Astrocyte of the hippocampus (primary cell): ENCODE results near the gene KMT2B.

Experiments used
- DNase-seq: peaks from one replicate; pipeline ENCODE4 v3.0.0; 2011; ENCODE audit warnings: low read depth, low spot score

KMT2B gene

DNA sequence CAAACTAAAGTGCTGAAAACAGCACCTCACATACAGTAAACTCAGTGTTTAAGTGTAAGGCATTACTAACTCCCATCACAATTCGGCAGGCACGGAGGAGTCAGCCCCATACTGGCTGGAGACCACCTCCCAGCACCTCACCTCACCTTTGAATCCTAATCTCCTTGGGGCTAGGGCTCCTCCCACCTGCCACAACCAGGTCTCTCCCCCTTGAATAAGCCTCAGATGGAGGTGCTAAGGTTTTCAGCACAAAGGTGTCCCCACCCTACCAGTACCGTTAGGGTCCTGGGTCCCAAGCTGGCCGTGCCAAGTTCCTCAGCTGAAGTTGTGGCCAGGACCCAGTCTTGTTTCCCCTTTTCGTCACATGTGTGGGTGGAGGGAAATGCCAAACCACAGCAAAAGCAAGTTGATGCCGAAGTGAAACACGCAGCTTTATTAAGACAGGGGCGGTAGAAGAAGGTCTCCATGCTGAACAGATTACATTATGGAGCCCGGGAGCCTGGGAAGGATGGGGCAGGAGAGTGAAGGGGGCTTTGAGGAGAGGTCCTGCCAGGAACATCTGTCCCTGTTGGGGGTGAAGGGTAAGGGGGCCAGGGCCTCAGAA is 24.4 kb downstream of the KMT2B start, which contains the start of gene IGFLR1:
IGFLR1 (minus strand) TSS at position 332 of the 604 bp plus-strand sequence. CDS start 1,272 bp downstream, outside the sequence.
- DNase-seq: no peak

DNA sequence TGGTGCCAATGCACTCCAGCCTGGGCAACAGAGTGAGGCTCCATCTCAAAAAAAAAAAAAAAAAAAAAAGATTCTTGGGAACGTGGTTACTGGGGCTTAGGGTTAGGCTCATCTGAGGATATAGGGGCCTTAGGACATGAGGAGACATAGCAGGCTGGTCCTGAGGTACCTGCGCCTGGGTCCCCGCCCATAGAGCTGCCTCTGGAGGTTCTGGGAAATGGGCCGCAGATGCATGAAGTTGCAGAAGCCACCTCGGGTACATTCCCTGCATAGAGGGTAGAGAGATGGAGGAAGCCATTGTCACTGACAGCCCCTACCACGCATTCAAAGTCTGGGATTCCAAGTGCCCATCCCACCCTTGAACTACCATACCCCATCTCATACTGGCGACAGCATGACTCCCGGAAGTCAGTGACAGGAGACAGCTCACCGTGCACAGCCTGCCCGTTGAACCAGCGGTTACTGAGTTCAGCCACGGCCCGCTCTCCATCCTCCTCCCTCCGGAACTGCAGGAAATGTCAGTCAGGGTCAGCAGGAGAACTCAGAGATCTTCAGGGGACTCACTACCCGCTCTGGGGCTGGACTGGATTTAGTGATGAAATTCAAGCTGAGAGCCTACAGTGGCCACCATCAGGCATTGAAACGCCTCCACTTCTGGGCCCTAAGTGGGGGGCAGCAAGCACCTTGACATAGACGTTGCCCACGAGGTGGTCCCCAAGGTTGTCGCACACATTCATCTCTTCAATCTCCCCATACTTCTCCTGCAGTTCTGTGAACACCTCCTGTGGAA is 26.0 kb downstream of the KMT2B start:
- DNase-seq: no peak

DNA sequence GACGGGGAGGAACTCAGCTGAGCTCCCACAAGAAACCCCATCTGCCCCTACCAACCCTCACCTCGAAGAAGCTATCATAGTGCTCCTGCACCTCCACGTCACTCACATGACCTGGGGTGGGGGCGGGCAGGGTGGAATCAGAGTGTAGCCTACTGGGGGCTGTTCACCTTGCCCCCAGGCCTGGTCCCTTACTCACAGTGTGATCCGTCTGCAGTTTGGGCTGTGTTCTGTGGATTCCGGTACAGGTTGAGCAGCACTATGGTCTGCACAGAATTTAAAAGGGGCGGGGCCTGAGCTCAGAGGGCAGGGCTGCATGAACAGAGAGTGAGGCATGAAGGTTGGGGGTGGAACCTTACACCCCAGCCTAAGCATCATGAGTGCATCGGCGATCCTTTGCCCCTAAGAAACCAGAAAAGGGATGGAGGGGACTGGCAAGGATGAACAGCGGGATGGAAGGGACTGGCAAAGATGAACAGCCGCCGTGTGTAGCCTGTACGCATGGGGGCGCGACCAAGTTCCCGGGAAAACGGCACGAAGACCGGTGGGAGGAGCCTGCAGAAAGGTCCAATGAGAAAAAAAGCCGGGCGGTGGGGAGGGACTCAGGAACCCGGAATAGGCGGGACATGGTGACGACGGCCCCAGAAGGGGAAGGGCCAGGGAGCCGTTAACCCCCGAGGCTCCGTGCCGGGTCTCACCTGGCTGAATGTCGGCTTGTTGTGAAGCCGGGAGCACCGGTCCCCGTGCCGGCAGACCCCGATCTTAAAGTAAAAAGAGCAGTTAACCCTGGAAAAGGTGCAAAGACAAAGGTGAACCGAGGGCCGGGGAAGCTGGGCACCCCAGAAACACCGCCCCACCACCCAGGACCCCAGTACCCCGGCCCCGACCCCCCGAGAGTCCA is 26.9 kb downstream of the KMT2B start:
- peak; percentile 98 for DNase-seq

- peak; percentile 100 for DNase-seq
Observed at GRCh38 chr19:35745328-35746086, 27.7 kb downstream of the KMT2B start, which contains the start of the genes PSENEN and U2AF1L4. TSS of gene PSENEN (plus strand) at chr19:35745651. CDS start at chr19:35745931, 280 bp downstream. TSS of gene U2AF1L4 (minus strand) at chr19:35745418. CDS start at chr19:35745391, 27 bp downstream.

DNA sequence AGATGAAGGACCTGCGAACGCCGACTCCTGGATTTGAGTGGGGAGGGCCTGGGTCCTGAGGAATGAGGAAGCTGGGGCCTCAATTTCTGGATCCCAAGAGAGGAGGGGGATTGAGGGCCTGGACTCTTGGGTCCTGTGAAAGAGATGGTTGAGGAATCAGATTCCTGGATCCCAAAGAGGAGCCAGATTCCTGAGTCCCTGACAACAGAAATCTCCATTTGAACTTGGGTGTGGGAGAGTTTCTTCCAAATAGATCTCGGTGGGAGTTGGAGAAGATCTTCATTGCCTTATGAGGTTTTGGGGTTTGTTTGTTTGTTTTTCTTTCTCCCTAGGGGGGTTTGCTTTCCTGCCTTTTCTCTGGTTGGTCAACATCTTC is 28.3 kb downstream of the KMT2B start:
- DNase-seq: no peak

GRCh38 chr19:35746531-35746930 is 28.7 kb downstream of the KMT2B start:
- no peak for DNase-seq

DNA sequence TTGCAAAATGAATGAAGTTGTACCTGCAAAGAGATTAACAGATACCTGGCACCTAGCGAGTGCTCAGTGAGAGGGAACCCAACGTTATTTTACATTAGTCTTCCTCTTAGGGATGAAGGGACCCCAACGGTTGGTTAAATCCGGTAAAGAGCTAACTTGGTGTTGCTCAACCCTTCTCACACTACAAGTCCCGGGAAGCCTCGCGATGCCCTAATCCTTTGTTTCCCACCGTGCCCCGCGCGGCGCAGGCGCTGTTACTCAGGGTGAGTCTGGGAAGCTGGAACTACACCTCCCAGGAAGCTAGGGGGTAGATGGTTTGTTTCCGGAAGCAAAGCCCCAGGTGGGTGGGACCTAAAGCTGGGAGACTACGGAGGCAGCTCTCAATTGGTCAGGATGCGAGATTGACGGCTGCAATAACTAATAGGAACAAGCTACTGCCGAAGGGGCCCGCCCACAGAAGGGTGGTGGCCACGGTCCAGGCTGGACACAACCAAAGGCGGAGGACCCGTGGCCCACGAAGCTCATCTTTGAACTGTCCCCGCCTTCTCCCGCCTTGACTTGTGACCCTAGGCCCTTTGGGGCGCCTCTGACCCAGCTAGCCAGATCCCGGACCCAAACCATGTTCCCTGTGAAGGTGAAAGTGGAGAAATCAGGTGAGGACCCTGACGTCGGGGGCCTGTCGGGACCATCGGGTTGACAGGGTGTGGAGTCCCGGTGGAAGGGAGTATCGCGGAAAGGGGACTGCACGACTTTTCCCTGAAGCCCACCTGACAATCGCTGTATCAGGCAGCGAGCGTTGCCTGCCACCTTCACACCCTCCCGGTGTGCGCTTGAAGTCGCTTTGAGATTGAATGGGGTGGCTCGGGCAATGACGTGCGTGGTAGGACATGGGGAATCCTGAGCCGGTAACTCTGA is 30.6 kb downstream of the KMT2B start, which contains the start of gene LIN37:
LIN37 (plus strand) TSS at position 471 of the 915 bp plus-strand sequence; CDS start at position 620, 149 bp downstream.
- peak; percentile 100 for DNase-seq

GRCh38 chr19:35750167-35750566 is 32.4 kb downstream of the KMT2B start:
- no peak for DNase-seq

- no peak for DNase-seq
Observed at GRCh38 chr19:35751839-35752745, 34.3 kb downstream of the KMT2B start.

- DNase-seq: no peak
Observed at GRCh38 chr19:35752746-35753350, 35.0 kb downstream of the KMT2B start.

- DNase-seq: no peak
Observed at GRCh38 chr19:35753634-35754369, 36.0 kb downstream of the KMT2B start.

DNA sequence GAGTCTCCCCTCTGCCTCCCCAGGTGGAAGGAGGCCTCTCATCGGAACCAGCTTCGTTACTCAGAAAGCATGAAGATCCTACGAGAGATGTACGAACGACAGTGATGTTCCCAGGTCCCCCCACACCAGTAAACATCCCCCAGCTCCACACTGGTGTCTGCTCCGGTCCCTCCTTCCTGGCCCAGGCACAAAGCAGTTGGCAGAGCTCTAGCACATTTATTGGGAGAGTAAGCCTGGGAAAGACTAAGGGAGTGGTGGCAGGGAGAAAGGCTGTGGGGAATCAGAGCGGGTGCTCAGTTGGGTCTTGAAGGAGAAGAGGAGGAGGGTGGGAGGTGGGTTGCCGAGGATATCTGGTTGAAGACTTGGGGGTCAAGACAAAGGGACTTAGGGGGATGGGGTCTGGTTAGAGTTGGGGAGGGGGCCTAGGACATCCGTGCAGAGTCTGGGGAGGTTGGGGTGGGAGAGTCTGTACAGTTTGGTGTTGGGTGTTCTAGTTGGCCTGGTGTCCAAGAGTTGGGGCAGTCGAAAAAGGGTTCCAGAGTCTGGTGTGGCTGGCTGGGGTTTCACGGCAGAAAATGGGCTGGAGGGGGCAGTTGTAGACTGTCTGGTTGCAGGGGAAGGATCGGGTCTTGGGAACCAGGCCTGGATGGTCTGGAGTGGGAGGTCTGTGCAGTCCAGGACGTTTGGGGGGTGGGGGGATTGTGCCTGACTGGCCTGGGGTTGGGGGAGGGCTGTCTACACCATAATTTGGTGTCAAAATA is 36.7 kb downstream of the KMT2B start:
- no peak for DNase-seq

DNA sequence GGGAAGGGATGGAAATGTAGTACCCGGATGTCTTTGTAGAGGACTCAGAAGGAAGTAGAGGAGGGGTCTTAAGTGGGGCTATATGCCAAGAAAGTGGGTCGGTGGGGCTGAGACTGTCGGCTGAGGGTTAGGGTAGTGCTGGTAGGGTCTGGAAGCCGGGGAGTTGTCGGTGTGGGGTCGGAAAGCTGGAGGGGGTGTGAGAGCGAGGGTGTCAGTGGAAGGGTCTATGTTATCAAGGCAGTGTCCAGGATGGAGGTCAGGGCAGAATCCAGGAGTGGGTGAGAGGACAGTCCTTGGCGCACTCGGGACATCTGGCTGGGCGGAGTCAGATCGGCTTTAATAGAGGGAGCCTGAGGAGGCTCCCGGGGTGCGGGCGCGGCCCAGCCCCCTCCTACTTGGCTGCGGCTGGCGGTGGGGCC is 37.3 kb downstream of the KMT2B start:
- no peak for DNase-seq

GRCh38 chr19:35755550-35756376 is 38.0 kb downstream of the KMT2B start:
- DNase-seq: peak; percentile 30

DNA sequence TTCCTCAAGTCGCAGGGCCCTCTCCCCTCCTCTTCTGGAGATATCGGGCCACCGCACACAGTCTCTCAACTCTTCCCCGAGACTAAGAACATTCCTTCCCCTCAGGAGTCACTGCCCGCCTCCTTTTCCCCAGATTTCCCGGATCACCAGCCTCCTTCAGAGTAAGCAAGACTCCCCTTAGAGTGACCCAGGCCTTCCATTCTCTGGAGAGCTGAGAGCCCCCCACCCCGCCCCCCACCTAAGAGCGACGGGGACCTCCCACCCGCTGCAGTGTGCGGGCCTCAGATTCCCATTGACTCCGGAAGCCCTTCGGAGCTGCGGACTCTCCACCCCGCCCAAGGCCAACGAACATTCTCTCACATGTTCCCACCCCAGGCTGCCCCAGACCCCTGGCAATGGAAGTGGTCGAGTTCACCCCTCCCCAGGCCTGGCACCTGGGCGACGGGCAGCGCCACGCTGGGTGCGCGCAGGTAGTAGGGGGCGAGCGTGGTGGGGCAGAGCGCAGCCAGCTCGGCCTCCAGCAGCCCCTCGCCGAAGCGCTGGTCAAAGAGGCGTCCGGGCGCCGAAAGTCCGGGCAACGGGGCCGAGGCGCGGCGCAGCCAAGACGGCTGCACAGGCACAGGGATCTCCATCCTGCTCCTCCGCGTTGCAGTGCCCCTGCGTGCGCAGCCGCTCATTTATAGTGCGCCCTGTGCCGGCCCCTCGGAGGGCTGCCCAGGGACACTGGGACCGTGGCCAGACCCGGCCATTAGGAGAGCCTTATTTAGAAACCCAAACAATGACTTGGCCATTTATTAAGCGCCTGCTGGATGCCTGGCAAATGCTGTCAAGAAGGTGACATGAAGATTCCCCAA is 38.8 kb downstream of the KMT2B start, which contains the start of gene HSPB6:
HSPB6 (minus strand) TSS at position 653 of the 854 bp plus-strand sequence; CDS start at position 632, 21 bp downstream.
- peak; percentile 81 for DNase-seq
